Anterior cingulate cortex (tissue), 58 donors: ENCODE measurements around the gene MAML2.
A peak's percentile ranks its signal among the peaks of the same experiment; 100 is the strongest.

Experiments used
- DNase-seq, 58 donors: peaks; one replicate each; lab custom pipeline; 2025; lab: John Stamatoyannopoulos, UW

The MAML2 gene

DNA sequence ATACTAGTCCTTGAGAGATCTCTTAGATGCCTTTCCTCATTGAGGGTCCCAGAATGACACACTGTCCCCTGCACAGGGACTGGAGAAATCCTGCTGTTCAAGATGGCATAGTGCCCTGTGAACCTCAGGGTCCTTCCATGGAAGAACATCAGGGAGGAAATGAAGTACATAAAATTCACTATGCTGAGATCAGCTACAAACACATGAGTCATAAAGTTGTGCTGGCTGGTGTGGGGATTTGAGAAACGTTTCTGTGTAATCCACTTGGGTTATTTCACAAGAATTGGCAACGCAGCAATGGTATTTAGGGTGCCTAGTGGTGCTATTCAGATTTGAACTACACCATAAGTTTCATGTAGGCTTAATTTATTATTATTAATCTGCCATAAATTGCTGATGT, 174.4 kb downstream of the MAML2 start:
- DNase-seq = peak in 2 of 58 donors; percentile 6 to 25

DNA sequence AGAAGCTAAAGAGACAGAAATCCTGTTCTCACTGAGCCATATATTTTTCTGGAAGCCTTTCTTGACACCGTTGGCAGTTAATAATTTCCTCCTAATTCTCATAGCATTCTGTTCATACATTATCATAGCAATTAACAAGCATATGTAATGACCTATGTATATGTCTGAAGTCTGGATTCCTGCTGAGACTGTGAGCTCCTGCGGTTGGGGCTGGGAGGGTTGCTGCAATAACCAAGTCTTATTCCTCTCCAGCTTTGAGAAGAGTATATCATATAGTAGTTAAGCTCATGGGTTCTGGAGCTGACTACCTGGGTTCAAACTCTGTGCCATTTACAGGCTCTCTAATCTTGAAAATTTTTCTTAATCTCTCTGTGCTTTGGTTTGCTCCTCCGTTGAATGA, 175.2 kb downstream of the MAML2 start:
- no peak for DNase-seq

DNA sequence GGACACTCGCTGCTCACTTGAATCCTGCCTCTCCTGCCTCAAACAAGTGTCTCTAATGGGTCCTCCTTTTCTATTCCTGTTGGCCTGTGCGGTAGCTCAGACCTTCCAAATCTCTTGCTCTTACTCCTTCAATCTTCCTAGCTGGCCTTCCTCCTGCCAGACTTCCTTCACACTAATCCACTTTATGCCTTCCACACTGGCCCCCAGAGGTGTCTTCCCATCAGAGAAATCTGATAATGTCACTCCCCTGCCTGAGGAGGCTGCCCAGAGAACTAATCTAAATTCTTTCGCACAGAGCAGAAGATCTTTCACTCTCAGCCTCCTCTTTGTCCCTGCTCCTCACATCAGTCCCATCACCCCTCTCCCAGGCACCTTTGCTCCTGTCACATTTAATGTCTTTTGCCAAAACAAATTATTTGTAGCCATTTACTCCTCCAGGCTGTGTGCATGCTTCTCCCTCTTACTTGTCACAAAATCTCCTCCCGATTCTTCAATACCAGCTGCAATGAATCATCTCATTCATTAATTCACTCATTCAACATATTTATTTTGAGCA, 175.7 kb downstream of the MAML2 start:
- DNase-seq = no peak

DNA sequence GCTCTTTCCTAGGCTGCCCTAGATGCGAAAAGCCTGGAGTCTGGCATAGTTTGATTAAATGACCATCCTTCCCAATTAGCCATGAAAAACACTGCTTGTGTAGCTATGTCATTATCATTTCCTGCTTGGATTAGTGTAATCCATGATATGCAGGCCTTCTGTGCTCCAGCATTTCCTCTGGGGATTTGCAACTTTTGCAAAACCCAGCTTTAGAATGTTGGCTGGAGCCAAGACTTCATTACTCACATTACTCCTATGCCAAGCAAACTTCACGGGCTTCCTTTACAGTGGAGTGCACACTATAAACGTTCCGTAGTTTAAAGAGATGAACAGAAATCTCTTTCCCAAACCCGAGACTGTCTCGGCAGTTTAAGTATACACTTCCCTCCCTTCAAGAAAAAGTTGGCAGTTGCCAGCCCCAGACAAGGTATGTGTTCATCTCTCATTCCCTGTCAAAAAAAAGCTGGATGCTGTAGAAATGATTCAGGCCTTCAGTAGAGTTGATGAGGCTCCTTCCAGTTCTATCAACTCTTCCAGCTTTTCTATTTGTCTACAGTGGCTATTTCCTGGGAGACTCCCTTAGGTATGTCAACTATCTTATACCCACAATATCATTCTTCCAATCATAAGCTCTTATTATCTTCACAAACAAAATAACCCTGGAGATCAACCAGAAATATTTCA, 180.0 kb downstream of the MAML2 start:
- peak in 1 of 58 donors; percentile 21 for DNase-seq

DNA sequence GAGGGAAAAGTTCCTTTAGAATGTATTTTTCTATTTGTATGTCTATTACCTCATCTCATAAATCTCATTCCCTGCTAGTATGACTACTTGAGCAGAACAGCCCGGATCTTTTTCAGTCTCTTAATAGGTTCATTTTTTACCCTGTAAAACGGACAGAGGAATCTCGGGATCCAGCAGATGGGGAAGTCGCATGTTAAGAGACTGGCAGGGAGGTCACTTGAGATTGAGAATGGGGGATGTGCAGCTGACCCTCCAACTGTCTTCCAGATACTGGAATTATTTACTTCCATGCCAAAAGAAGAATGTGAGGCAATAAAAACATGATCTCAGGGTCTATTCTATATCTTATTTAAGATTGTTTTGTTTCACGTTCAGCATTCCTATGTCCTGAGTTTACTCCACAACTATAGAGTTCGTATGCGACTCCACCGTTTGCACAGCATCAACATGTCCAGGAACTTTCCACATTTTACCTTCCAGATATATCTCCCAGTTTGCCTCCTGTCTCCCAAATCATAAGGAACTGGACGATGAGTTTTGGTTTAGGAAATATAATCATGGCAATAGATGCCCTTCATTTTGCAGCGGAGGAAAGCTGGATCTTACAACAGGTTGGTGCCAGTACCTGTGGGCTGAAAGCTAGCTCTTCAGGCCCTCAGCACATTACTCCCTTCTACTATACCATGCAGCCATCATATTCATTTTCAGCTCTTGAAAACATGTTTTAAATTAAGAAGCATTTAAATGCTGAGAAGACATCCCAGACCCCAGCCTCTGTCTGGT, 181.5 kb downstream of the MAML2 start:
- no peak for DNase-seq

DNA sequence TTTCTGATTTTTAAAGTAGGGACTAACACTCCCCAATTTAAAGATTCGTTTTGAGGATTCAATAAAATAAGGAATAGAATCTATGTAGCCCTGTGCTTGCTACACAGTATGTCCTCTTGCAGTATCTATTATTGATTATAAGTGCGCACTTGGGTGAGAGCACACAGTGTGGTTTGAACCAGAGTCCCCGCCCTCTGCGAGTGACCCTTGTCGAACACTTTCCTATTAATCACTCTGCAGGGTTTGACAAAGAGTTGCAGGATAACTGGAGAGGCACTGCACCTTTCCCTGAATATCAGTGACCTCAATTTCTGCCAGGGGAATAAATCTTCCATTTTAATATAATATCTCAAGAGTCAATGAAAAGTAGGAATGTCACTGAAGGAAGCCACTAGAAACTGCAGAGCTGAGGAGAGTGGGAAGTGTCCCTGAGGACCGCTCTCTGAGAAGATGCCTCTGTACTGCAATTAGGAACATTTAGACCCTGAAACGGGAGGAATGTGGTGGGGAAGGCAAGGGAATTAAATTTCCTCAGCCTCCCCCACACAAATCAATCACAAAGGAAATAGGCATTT, 182.2 kb downstream of the MAML2 start:
- no peak for DNase-seq

DNA sequence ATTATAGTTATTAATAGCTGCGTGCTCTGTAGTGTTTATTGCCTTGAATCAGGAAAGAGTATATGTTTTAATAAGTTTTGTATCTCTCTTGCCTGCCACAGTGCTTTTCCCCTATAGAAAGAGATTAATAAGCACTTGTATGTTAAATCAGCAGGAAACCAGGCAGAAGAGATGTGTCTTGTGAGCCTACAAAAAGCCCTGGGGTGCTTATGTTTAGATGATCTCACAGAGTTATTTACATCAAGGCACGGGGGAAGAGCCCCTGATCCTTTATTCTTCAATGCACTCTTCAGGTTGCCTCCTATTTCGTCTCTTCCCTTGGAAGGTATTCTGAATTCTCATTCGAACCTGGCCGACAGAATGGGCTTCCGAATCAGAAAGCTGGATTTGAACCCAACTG, 183.0 kb downstream of the MAML2 start:
- no peak for DNase-seq

DNA sequence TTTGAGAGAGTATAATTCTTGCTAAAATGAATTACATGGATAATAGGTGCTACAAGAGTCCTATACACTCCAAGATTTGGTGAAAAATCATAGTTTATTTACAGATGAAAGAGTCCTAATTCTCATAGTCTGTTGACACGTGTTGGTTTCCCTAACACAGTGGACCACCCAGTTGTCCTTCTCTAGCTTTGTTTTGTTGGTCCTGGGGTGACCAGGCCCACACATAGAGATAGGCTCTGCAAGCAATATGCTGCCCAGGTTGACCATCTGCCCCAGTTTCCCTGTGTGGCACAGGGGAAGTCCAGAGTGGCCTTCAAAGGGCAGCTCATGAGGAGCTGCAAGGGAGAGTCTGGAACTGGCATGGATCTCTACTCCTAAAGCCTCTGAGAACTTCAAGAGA, 184.9 kb downstream of the MAML2 start:
- no peak for DNase-seq

DNA sequence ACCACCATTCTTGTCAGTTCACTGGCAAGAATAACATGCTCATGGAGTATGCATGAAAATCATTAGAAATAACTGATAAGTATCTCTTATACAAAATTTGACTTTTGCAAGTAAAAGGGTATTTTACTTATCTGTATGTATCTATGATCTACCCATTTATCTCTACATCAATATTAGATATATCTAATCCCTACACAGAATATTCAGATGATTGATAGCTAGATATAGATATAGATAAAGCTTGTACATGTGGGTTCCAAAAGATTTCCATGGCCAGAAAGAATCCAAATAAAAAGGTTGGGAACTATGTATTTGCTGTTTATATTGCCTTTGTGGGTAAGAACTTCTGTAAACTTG, 185.5 kb downstream of the MAML2 start:
- no peak for DNase-seq

DNA sequence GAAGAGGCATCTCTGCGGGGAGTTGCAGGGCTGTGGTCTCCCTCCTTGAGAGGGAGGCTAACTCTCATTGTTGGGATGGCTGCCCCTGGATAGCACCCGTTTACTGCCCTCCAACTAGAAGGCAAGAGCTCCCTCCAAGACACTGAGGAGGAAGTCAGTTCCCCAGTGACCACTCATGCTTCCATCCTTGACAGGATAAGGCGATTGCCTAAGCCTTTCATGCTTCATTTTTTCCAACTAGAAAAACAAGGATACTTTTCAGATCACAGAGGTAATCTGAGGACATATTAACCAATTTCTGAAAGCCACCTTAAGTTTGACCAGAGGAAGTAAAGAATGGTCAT, 186.6 kb downstream of the MAML2 start:
- peak in 1 of 58 donors; percentile 47 for DNase-seq

DNA sequence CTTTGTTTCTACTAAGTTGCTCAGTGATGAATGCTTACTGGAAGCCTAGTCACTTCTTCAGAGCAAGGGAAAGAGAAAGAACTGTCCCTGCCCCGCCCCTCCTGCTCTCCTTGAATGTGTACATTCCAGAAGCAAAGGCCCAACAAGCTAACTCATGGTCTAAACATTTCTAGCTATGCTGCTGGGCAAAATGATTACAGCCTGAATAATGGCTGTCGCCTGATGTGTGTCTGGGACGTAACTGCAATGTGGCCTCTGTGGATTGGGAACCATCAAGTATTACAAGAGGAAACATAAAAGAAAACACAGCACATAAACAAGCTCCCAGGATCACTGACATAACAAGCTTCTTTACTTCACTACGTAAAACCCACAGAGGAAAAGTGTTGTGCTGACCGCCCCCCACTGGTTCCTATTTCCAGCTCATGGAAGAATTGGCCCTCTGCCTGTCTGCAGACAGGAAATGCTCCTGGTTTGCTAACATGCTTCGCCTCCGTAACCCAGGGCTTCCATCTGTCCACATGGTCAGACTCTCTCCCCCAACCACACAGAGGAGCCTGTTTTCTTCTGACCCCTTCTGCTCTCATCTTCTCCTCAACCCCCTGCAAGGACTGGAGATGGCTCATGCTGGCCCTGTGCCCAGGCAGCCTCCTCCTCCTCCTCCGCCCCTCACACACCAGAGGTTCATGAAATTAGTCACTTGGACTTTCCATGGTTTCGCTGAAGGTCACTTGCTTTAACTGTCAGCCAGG, 187.2 kb downstream of the MAML2 start:
- peak in 38 of 58 donors; percentile 5 to 57 (median 27) for DNase-seq

DNA sequence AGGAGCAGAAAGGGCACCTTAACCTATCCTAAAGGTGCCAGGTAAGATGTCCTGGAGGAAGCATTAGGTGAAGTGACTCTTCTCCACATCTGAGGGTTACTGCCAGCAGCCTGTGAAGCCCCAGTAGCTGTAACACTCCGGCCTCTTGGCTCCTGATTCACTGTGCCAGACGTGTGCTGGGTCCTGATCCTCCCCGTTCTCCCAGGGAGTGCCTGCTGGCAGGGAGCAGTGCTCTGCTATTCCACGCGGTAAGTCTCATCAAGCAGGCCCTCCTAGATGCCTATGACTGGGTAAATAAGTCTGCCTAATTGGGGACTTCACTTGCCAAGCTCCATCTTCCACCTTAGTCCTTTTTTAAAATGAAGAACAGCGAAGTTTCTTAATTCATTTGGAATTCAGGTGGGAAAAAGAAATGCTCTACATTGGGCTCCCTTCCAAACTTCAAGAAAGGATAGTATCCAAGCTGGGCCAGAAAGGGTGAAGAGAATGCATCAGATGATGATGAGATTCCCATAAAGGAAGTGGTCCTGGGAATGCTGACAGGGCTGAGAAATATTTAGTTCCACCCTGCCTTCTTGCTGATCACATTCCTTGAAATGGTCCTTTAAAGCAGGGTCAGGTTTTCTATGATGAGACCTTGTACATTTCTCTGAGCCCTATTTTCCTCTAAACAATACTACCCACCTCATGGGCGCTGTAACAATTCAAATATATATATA, 188.0 kb downstream of the MAML2 start:
- DNase-seq = peak in 34 of 58 donors; percentile 4 to 75 (median 22)

DNA sequence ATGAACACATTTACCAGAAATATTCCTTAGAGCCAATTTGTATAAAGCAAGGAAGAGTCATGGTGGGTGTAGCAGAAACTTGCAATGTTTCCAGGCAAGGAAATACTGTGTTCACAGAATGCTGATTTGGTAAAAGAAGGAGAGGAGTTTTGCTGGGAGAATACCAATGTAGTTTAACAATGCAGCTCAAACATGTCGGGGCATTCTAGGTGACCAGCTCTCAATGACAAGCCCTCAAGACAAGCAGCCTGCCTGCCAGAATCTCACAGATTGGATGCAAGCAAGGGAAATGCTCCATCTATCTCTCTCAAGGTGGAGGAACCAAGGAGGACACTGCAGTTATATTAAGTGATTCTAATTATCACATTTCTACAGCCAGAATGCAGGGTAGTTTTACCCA, 190.4 kb downstream of the MAML2 start:
- DNase-seq = peak in 29 of 58 donors; percentile 4 to 68 (median 20)

DNA sequence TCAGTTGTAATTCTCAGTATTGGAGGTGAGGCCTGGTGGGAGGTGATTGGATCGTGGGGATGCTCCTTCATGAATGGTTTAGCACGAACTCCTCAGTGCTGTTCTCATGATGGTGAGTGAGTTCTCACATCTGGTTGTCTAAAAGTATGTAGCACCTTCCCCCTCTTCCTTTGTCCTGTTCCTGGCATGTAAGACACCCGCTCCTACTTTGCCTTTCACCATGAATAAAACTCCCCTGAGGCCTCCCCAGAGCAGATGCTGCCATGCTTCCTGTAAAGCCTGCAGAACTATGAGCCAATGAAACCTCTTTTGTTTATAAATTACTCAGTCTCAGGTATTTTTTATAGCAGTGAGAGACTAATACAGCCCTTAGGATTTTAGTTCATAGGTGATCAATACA, 191.5 kb downstream of the MAML2 start:
- DNase-seq = no peak

DNA sequence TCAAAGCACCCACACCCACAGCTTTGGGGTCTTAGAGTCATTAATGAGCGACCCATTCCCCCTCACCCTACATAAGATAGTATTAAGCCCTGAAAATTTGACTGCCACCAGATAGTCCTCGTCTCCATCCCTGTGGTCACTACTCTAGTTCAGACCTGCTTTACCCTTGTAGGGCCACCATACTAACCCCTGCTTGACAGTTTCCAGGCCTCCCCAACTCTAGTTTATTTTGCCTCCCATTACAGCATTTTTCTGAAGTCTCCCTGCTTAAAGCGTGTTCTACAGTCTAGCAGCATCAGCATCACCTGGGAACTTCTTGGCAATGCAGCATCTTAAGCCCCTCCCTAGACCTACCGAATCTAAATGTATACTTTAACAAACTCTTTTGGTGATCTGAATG, 192.4 kb downstream of the MAML2 start:
- DNase-seq = no peak

DNA sequence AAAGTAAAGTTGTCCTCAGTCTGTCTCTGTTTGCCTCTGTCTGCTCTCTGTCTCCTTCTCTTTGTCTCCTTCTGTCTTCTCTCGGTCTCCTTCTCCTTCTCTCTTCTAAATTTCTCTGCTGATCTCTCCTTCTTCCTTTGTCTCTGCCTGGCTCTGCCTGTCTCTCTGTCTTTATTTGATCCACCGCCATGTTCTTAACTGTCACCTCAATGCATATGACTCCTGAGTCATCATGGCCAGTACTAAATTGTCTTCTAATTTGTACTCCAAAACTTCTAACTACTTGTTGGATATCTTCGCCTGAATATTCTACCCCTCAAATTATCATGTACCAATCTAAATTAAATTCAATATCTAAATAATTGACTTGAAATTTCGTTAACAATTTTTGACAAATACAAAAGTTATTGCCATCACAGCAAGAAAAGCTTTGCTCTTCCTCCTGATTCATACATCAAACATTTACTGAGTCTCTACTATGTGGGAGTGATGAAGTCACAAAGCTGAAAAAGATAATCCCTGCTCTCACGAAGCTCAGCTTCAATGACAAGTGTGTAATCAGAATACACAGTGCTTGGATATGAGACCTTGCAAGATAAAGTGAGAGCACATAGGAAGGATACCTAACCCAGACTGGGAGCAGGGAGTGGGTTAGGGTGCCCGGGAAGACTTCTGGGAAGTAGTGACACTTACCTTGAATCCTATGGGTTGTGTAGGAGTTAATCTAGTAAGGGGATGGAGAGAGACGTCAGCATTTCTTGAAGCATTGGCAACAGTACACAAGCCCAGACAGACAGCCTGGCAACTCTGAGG, 193.0 kb downstream of the MAML2 start:
- DNase-seq = peak in 1 of 58 donors; percentile 28

DNA sequence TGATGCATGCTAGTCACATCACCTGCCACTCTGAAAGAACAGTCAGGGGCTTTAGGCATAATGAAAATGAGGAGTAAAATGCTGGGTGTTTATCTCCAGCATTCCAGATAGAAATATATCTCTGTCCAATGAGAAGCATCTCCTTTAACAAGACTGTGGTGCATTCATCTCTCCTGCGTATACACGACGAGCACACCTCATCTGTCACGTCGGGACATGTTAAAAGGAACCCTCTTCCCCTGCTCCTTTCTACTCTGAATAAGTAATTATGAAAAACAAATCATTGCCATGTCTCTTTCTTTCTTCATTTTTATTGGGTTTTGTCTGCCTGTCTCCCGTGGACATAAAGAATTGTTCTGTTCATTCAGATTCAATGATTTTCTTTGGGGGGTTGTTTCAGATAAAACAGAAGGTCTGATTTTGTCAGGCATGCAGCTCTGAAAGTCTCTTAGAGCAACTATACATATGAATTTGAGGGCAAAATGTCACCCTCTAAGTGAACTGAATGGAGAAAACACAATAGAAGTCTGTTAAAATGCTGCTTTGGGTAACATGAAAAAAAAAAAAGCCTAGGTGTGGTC, 195.0 kb downstream of the MAML2 start:
- no peak for DNase-seq

DNA sequence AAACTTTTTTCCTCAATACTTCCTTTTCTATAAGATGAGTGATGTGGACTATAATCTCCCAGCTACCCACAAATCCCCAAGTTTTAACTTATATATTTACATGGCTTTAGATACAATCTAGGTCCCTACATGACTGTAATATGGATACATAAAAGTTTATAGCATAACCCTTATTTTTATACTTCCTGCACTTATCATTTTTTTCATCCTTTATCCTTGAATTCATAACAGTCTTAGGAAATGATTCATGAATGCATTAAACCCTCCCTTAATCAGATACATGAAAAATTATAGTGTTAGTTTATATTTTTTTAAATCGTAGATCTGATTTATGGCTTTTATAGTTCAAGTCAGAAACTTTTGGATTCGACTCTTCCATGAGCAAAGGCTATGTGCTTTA, 195.8 kb downstream of the MAML2 start:
- no peak for DNase-seq

DNA sequence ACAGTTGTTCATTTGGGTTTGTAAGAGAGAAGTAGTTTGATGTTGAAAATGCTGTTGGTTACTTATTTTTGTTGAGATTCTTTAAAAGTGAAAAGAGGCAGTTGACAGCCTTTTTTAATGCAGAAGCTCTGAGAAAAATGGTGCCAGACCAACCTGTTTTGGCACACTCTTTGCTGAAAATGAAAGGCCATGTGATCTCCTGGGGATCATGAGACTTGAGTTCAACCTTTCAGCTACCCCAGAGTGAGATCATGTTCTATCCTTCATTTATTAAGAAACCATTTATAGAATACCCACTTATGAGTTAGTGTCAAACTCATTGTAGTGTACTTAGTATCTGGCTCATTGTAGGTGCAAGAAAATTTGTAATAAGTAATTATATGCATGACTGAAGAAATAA, 196.2 kb downstream of the MAML2 start:
- DNase-seq = no peak
